ENCODE data around the gene TAF1B. TPM values are rescaled to one million over a fixed set of nuclear protein-coding genes. Genes with fewer than 3 reads are reported as not detected.

TAF1B gene
- total RNA-seq, 6 experiments from 2014 or later = 4.8 to 8.1 (median 6.6) TPM

GRCh38 chr2:9975805-9976447, 132.7 kb downstream of the TAF1B start:
- Histone ChIP-seq H3K9me3 (no peaks in the 10 kb centered on the region), H3K27ac (no peak overlapping the region), H3K4me1 (peaks cover 0 to 3% (median 0%) of the 10 kb centered on the region in 4 donors), H3K27me3 (no peaks in the 10 kb centered on the region), H3K4me3 (no peak overlapping the region), H3K36me3 (peaks cover 0 to 5% (median 0%) of the 10 kb centered on the region in 4 donors)
- intact Hi-C loops (cut with DNase I) = no loop called here
- DNase-seq (no peak), ATAC-seq (peak; percentile 23 to 90 (median 67))
- no peak for TF ChIP-seq CTCF (IDR thresholded peaks at IDR 0.05)
- no peak for TF ChIP-seq POLR2A (IDR thresholded peaks at IDR 0.05)
- 58% methylated on average over 9 of the region's 9 CpGs for WGBS (ENCODE audit: insufficient coverage, low coverage, low lambda C conversion rate, missing lambda C conversion rate)

GRCh38 chr2:9979977-9980376, 136.7 kb downstream of the TAF1B start:
- H3K4me3 ChIP-seq = no peak overlapping the region
- H3K4me1 ChIP-seq = peaks cover 0 to 10% (median 2%) of the 10 kb centered on the region in 4 donors
- intact Hi-C loops (cut with DNase I) = no loop called here
- DNase-seq (no peak), ATAC-seq (no peak)
- 77% methylated on average over 6 of the region's 6 CpGs for WGBS (ENCODE audit: insufficient coverage, low coverage, low lambda C conversion rate, missing lambda C conversion rate)
- no peaks in the 10 kb centered on the region for H3K36me3 ChIP-seq
- TF ChIP-seq POLR2A (IDR thresholded peaks at IDR 0.05) (no peak), CTCF (IDR thresholded peaks at IDR 0.05) (no peak)
- H3K27ac ChIP-seq = no peak overlapping the region
- no peaks in the 10 kb centered on the region for H3K27me3 ChIP-seq
- H3K9me3 ChIP-seq = no peaks in the 10 kb centered on the region

- no peaks in the 10 kb centered on the region for H3K27me3 ChIP-seq
- intact Hi-C loops (cut with DNase I) = no loop called here
- 89% methylated on average over 2 of the region's 2 CpGs for WGBS (ENCODE audit: insufficient coverage, low coverage, low lambda C conversion rate, missing lambda C conversion rate)
- no peak overlapping the region for H3K27ac ChIP-seq
- no peak for TF ChIP-seq POLR2A (IDR thresholded peaks at IDR 0.05)
- TF ChIP-seq CTCF (IDR thresholded peaks at IDR 0.05) = no peak
- DNase-seq = no peak
- no peak overlapping the region for H3K4me3 ChIP-seq
- H3K36me3 ChIP-seq = no peaks in the 10 kb centered on the region
- peaks cover 0 to 10% (median 4%) of the 10 kb centered on the region in 4 donors for H3K4me1 ChIP-seq
- no peaks in the 10 kb centered on the region for H3K9me3 ChIP-seq
- no peak for ATAC-seq
Observed at GRCh38 chr2:9980520-9980919, 137.2 kb downstream of the TAF1B start.

- DNase-seq (no peak), ATAC-seq (no peak)
- H3K27ac ChIP-seq = no peak overlapping the region
- TF ChIP-seq POLR2A (IDR thresholded peaks at IDR 0.05) (no peak), CTCF (IDR thresholded peaks at IDR 0.05) (no peak)
- 93% methylated on average over 3 of the region's 3 CpGs for WGBS (ENCODE audit: insufficient coverage, low coverage, low lambda C conversion rate, missing lambda C conversion rate)
- peaks cover 0 to 10% (median 5%) of the 10 kb centered on the region in 4 donors for H3K4me1 ChIP-seq
- no peak overlapping the region for H3K4me3 ChIP-seq
- no peaks in the 10 kb centered on the region for H3K9me3 ChIP-seq
- H3K36me3 ChIP-seq = peaks cover 0 to 2% (median 1%) of the 10 kb centered on the region in 4 donors
- H3K27me3 ChIP-seq = no peaks in the 10 kb centered on the region
- intact Hi-C loops (cut with DNase I) = no loop called here
Observed at GRCh38 chr2:9981655-9982054, 138.4 kb downstream of the TAF1B start.
